Measurements from ENCODE around the gene OR56A3. TPM values are rescaled to one million over a fixed set of nuclear protein-coding genes. Genes with fewer than 3 reads are reported as not detected.
"Not testable (repeated sequence)": the region's sequence is repeated elsewhere in the genome, so short reads cannot be mapped to it uniquely, and the experiment has no call there.

OR56A3 gene
- total and polyA plus RNA-seq, 10 donors = not detected

DNA sequence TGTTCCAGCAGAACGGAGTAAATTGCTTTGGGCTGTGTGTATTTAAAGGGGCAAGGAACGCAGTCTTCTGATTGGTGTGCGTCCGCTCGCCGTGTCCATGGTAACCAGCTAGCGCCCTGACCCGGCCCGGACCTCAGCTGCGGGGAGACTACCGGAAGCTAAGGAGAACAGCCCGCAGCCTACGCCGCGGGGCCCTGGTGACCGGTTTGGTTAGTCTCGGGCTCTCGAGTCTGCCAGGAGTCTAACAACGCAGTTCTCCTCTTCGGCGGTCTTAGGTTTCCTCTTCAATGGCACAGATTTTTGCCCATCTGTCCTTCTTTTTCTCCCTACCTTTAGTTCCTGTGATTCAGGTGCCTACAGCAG lies 3.5 kb upstream of the OR56A3 start:
- WGBS, 5 donors = 75 to 86% (median 83%) methylated on average over 21 of the region's 21 CpGs
- no peak for DNase-seq

GRCh38 chr11:5940748-5941147 lies 1.3 kb upstream of the OR56A3 start:
- peaks cover 0 to 7% (median 0%) of the 10 kb centered on the region in 7 donors for H3K27me3 ChIP-seq (replicated peaks in 1 of 7)
- H3K4me3 ChIP-seq = no peak overlapping the region
- H3K36me3 ChIP-seq = no peaks in the 10 kb centered on the region
- WGBS, 5 donors = 91 to 100% (median 95%) methylated on average over 2 of the region's 2 CpGs
- no peak overlapping the region for H3K27ac ChIP-seq
- intact Hi-C loops (cut with DNase I; ENCODE audit: low total_unique reads) = no loop called here
- H3K9me3 ChIP-seq = peaks cover 0 to 14% (median 0%) of the 10 kb centered on the region in 8 donors
- TF ChIP-seq POLR2A (IDR thresholded peaks at IDR 0.05) = no peak
- no peak for TF ChIP-seq POLR2AphosphoS5 (IDR thresholded peaks at IDR 0.05)
- TF ChIP-seq CTCF (IDR thresholded peaks at IDR 0.05 in 8 of 11, conservative IDR thresholded peaks at IDR 0.05 in 3 of 11) = no peak
- no peaks in the 10 kb centered on the region for H3K4me1 ChIP-seq
- no peak for DNase-seq

More for the DNA sequence above, 3.5 kb upstream of the OR56A3 start:
- TF ChIP-seq CTCF (IDR thresholded peaks at IDR 0.05 in 8 of 11, conservative IDR thresholded peaks at IDR 0.05 in 3 of 11) (no peak), POLR2A (IDR thresholded peaks at IDR 0.05) (no peak), POLR2AphosphoS5 (IDR thresholded peaks at IDR 0.05) (no peak)
- Histone ChIP-seq H3K4me3 (no peak overlapping the region), H3K9me3 (peaks cover 0 to 19% (median 0%) of the 10 kb centered on the region in 8 donors), H3K27ac (no peak overlapping the region), H3K4me1 (no peaks in the 10 kb centered on the region), H3K27me3 (replicated peaks in 1 of 7) (peaks cover 0 to 7% (median 0%) of the 10 kb centered on the region in 7 donors), H3K36me3 (no peaks in the 10 kb centered on the region)
- intact Hi-C loops (cut with DNase I; ENCODE audit: low total_unique reads) = no loop called here

GRCh38 chr11:5955586-5955985 lies 13.5 kb downstream of the OR56A3 start:
- WGBS, 5 donors = 83 to 95% (median 91%) methylated on average over 3 of the region's 3 CpGs
- no peak for DNase-seq
- intact Hi-C loops (cut with DNase I; ENCODE audit: low total_unique reads) = no loop called here
- peaks cover 0 to 11% (median 10%) of the 10 kb centered on the region in 8 donors for H3K9me3 ChIP-seq
- H3K27ac ChIP-seq = no peak overlapping the region
- H3K27me3 ChIP-seq (replicated peaks in 1 of 7) = no peaks in the 10 kb centered on the region
- H3K4me1 ChIP-seq = no peaks in the 10 kb centered on the region
- TF ChIP-seq CTCF (IDR thresholded peaks at IDR 0.05 in 8 of 11, conservative IDR thresholded peaks at IDR 0.05 in 3 of 11) = no peak
- no peak for TF ChIP-seq POLR2A (IDR thresholded peaks at IDR 0.05)
- TF ChIP-seq POLR2AphosphoS5 (IDR thresholded peaks at IDR 0.05) = no peak
- no peaks in the 10 kb centered on the region for H3K36me3 ChIP-seq
- H3K4me3 ChIP-seq = no peak overlapping the region

DNA sequence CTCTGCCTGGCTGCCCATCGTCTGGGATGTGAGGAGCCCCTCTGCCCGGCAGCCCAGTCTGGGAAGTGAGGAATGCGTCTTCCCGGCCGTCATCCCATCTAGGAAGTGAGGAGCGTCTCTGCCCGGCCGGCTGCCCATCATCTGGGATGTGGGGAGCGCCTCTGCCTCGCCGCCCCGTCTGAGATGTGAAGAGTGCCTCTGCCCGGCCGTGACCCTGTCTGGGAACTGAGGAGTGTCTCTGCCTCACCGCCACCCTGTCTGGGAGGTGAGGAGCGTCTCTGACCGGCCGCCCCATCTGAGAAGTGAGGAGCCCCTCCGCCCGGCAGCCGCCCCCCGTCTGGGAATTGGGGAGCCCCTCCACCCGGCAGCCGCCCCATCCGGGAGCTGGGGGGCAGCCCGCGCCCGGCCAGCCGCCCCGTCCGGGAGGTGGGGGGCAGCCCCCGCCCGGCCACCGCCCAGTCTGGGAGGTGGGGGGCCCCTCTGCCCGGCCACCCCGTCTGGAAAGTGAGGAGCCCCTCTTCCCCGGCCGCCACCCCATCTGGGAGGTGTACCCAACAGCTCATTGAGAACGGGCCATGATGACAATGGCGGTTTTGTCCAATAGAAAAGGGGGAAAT lies 18.8 kb downstream of the OR56A3 start:
- DNase-seq; H3K27me3 ChIP-seq (replicated peaks in 1 of 7); H3K27ac ChIP-seq; H3K4me1 ChIP-seq; H3K36me3 ChIP-seq; H3K4me3 ChIP-seq; intact Hi-C loops (cut with DNase I; ENCODE audit: low total_unique reads): not testable (repeated sequence)
- WGBS, 5 donors = 94 to 98% (median 95%) methylated on average over 6 to 40 of the region's 40 CpGs
- H3K9me3 ChIP-seq = peaks cover 0 to 54% (median 47%) of the 10 kb centered on the region in 8 donors

All from spleen (tissue), 11 donors.